ENCODE data around the gene SLC18A3. TPM values are rescaled to one million over a fixed set of nuclear protein-coding genes. Genes with fewer than 3 reads are reported as not detected.

SLC18A3 gene
- total RNA-seq, 1 experiment from 2014 or later = not detected

- peaks cover 41% of the 10 kb centered on the region for H3K27me3 ChIP-seq (ENCODE audit: insufficient read depth, low read length)
- H3K4ac ChIP-seq (ENCODE audit: low read depth, low read length) = no peak overlapping the region
- H3K4me1 Mint-ChIP-seq = peaks cover 11 to 15% of the 10 kb centered on the region in 2 experiments
- H4K20me1 ChIP-seq (ENCODE audit: control insufficient read depth, insufficient read depth, insufficient read length) = peaks cover 2% of the 10 kb centered on the region
- no peak overlapping the region for H2BK20ac ChIP-seq (ENCODE audit: low read depth, low read length, poor library complexity, severe bottlenecking)
- no peak overlapping the region for H3K27ac ChIP-seq (ENCODE audit: insufficient read length, low read depth, low read length)
- no peak overlapping the region for H4K5ac ChIP-seq (ENCODE audit: insufficient read length, low read depth, low read length)
- no peak overlapping the region for H3K23ac ChIP-seq (ENCODE audit: insufficient read length, low read depth, low read length)
- no peak overlapping the region for H3K4me3 Mint-ChIP-seq
- H3K9me3 ChIP-seq (ENCODE audit: control insufficient read depth, low read depth, low read length) = no peaks in the 10 kb centered on the region
- no peak overlapping the region for H4K91ac ChIP-seq (ENCODE audit: insufficient read length, low read depth, low read length)
- no peak overlapping the region for H3K27ac Mint-ChIP-seq
- no peak overlapping the region for H2BK5ac ChIP-seq (ENCODE audit: insufficient read length, low read length)
- H3K18ac ChIP-seq (ENCODE audit: insufficient read length, low read depth, low read length) = no peak overlapping the region
- TF ChIP-seq, protein P1, sequence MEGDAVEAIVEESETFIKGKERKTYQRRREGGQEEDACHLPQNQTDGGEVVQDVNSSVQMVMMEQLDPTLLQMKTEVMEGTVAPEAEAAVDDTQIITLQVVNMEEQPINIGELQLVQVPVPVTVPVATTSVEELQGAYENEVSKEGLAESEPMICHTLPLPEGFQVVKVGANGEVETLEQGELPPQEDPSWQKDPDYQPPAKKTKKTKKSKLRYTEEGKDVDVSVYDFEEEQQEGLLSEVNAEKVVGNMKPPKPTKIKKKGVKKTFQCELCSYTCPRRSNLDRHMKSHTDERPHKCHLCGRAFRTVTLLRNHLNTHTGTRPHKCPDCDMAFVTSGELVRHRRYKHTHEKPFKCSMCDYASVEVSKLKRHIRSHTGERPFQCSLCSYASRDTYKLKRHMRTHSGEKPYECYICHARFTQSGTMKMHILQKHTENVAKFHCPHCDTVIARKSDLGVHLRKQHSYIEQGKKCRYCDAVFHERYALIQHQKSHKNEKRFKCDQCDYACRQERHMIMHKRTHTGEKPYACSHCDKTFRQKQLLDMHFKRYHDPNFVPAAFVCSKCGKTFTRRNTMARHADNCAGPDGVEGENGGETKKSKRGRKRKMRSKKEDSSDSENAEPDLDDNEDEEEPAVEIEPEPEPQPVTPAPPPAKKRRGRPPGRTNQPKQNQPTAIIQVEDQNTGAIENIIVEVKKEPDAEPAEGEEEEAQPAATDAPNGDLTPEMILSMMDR (conservative IDR thresholded peaks at IDR 0.05) = no peak
- DNase-seq = peak; percentile 12
- no peak overlapping the region for H4K8ac ChIP-seq (replicated peaks; ENCODE audit: insufficient read length, low read depth, low read length)
- peaks cover 2 to 5% of the 10 kb centered on the region in 2 experiments; a peak in 2 of 5 replicates for H3K9me3 Mint-ChIP-seq
- no peaks in the 10 kb centered on the region for H3K79me1 ChIP-seq (ENCODE audit: insufficient read depth, low read depth, low read length, poor library complexity, severe bottlenecking)
- no peak overlapping the region for H3K14ac ChIP-seq (ENCODE audit: insufficient read depth, low read length)
- no peak overlapping the region for H3K4me2 ChIP-seq (ENCODE audit: insufficient read depth, insufficient read length, low read length)
- no peak overlapping the region for H2BK12ac ChIP-seq (ENCODE audit: insufficient read length, low read depth, low read length)
- H3K56ac ChIP-seq (ENCODE audit: insufficient read length, low read depth, low read length) = no peak overlapping the region
- WGBS (ENCODE audit: extremely low coverage, insufficient read length, low lambda C conversion rate) = no CpG with 5 or more reads among the region's 3 CpGs
- H2BK15ac ChIP-seq (ENCODE audit: low read depth, low read length) = no peak overlapping the region
- no peak overlapping the region for H2BK120ac ChIP-seq (ENCODE audit: low read depth, low read length, poor library complexity, severe bottlenecking)
- no peaks in the 10 kb centered on the region; a peak in 1 of 7 replicates for H3K36me3 Mint-ChIP-seq (ENCODE audit: insufficient read depth in 1 of 3, low read depth in 3 of 3)
- H3K23me2 ChIP-seq (ENCODE audit: insufficient read length, low read depth, low read length, poor library complexity, severe bottlenecking) = peaks cover 18% of the 10 kb centered on the region
- H3K4me1 ChIP-seq (ENCODE audit: insufficient read depth, low read length) = no peaks in the 10 kb centered on the region
- H2AK5ac ChIP-seq (ENCODE audit: insufficient read length, low read length) = no peak overlapping the region
- H2AFZ ChIP-seq (ENCODE audit: low read length) = no peak overlapping the region
- no peak overlapping the region for H3T11ph ChIP-seq (ENCODE audit: low read length)
- H3K79me2 ChIP-seq (ENCODE audit: insufficient read depth, low read length) = no peaks in the 10 kb centered on the region
- no peak overlapping the region for H3K9ac ChIP-seq (ENCODE audit: extremely low read depth, insufficient read length, low read length)
- peaks cover 96% of the 10 kb centered on the region for H3K27me3 Mint-ChIP-seq (ENCODE audit: low read depth)
These were observed 4.1 kb upstream of the SLC18A3 start for GRCh38 chr10:49605939-49606509.

All from H9 (cell line).